ENCODE measurements around the gene SCAMP3. TPM values are rescaled to one million over a fixed set of nuclear protein-coding genes. Genes with fewer than 3 reads are reported as not detected.

Gene SCAMP3
- total RNA-seq, 1 experiment from 2014 or later: 80.6 TPM

GRCh38 chr1:155272466-155273342, 10.5 kb upstream of the SCAMP3 start:
- intact Hi-C loops (cut with micrococcal nuclease): no loop called here
- TSS peak; percentile 54 for BruUV-seq (replicated peaks)
- Mint-ChIP-seq H3K27me3 (ENCODE audit: insufficient read depth, unreplicated experiment) (no peaks in the 10 kb centered on the region), H3K9me3 (ENCODE audit: unreplicated experiment) (no peaks in the 10 kb centered on the region), H3K4me1 (ENCODE audit: insufficient read depth, unreplicated experiment) (peaks cover 14% of the 10 kb centered on the region), H3K4me3 (ENCODE audit: unreplicated experiment) (peak overlapping the region; percentile 85), H3K36me3 (ENCODE audit: insufficient read depth, unreplicated experiment) (peaks cover 55% of the 10 kb centered on the region), H3K27ac (ENCODE audit: low read depth, unreplicated experiment) (peak overlapping the region; percentile 29)
- POLR2A ChIA-PET: interaction anchor here (0.6 to 5.6 kb wide), 26 partner anchors 10 to 1010 kb away, joined by 3 to 98 read pairs (median 4); partner anchors contain the start of genes ENTREP3, FDPS, RUSC1 and SCAMP3
- TF ChIP-seq, protein P1, sequence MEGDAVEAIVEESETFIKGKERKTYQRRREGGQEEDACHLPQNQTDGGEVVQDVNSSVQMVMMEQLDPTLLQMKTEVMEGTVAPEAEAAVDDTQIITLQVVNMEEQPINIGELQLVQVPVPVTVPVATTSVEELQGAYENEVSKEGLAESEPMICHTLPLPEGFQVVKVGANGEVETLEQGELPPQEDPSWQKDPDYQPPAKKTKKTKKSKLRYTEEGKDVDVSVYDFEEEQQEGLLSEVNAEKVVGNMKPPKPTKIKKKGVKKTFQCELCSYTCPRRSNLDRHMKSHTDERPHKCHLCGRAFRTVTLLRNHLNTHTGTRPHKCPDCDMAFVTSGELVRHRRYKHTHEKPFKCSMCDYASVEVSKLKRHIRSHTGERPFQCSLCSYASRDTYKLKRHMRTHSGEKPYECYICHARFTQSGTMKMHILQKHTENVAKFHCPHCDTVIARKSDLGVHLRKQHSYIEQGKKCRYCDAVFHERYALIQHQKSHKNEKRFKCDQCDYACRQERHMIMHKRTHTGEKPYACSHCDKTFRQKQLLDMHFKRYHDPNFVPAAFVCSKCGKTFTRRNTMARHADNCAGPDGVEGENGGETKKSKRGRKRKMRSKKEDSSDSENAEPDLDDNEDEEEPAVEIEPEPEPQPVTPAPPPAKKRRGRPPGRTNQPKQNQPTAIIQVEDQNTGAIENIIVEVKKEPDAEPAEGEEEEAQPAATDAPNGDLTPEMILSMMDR (IDR thresholded peaks at IDR 0.05; ENCODE audit: unreplicated experiment): no peak
- peak; percentile 56 for DNase-seq (ENCODE audit: unreplicated experiment)
- CTCF ChIA-PET: interaction anchor here (0.6 to 14.5 kb wide), 8 partner anchors 11 to 841 kb away, joined by 3 to 238 read pairs (median 4); partner anchors contain the start of genes ENTREP3 and SCAMP3

DNA sequence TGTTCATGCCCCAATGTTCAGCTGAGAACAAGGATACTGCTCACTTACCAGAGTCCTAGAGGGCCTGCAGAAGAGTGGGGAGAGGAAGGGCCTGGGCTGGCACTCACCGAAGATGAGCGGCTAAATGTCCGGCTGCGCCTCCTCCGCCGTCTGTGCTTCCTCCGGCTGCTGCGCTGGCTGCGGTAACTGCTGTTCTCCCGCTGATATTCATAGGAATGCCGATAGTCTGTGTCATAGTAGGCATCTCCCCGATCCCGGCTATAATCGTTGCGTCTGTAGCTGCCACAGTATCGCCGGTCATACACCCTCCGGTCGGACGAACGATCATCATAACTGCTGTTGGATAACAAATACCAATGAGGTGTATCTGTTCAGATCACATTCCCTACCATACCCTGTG, 7.2 kb upstream of the SCAMP3 start:
- Mint-ChIP-seq H3K27ac (ENCODE audit: low read depth, unreplicated experiment) (no peak overlapping the region), H3K4me3 (ENCODE audit: unreplicated experiment) (no peak overlapping the region), H3K9me3 (ENCODE audit: unreplicated experiment) (no peaks in the 10 kb centered on the region), H3K27me3 (ENCODE audit: insufficient read depth, unreplicated experiment) (no peaks in the 10 kb centered on the region), H3K4me1 (ENCODE audit: insufficient read depth, unreplicated experiment) (peaks cover 14% of the 10 kb centered on the region), H3K36me3 (ENCODE audit: insufficient read depth, unreplicated experiment) (peaks cover 81% of the 10 kb centered on the region)
- POLR2A ChIA-PET: interaction anchor here (0.6 to 0.9 kb wide), 3 partner anchors 9 to 712 kb away, joined by 3 to 4 read pairs (median 3); no protein-coding TSS in a partner anchor
- intact Hi-C loops (cut with micrococcal nuclease): no loop called here
- no peak for DNase-seq (ENCODE audit: unreplicated experiment)
- CTCF ChIA-PET: interaction anchor here (0.5 to 14.5 kb wide), 3 partner anchors 9 to 94 kb away, joined by 3 to 238 read pairs (median 4); partner anchors contain the start of gene ENTREP3
- BruUV-seq (replicated peaks): no TSS peak
- TF ChIP-seq, protein P1 (IDR thresholded peaks at IDR 0.05; ENCODE audit: unreplicated experiment): no peak

DNA sequence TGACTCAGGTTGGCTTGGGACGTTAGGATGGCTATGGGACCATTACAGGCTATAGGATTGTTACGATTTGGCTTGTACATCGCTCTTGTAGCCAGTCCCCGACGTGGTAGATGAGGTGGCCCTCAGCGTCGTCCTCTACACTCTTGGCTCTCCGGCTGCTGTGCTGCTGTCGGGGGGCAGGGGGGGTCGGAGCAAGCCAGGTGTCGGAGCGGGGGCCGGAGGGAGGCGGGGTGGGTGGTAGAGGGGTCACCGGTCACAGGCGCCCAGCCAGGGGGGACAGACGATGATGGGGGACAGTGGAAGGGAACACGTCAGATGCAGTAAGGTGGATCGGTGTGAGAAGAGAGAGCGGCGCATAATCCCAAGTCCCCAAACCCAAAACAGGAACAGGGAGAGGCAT, 6.5 kb upstream of the SCAMP3 start:
- H3K27me3 Mint-ChIP-seq (ENCODE audit: insufficient read depth, unreplicated experiment): no peaks in the 10 kb centered on the region
- no peak overlapping the region for H3K27ac Mint-ChIP-seq (ENCODE audit: low read depth, unreplicated experiment)
- BruUV-seq (replicated peaks): no TSS peak
- intact Hi-C loops (cut with micrococcal nuclease): no loop called here
- peaks cover 89% of the 10 kb centered on the region for H3K36me3 Mint-ChIP-seq (ENCODE audit: insufficient read depth, unreplicated experiment)
- DNase-seq (ENCODE audit: unreplicated experiment): no peak
- TF ChIP-seq, protein P1 (IDR thresholded peaks at IDR 0.05; ENCODE audit: unreplicated experiment): no peak
- CTCF ChIA-PET: interaction anchor here (0.6 to 14.5 kb wide), 2 partner anchors 17 to 93 kb away, joined by 3 to 238 read pairs; partner anchors contain the start of gene ENTREP3
- H3K4me3 Mint-ChIP-seq (ENCODE audit: unreplicated experiment): no peak overlapping the region
- peaks cover 14% of the 10 kb centered on the region for H3K4me1 Mint-ChIP-seq (ENCODE audit: insufficient read depth, unreplicated experiment)
- no peaks in the 10 kb centered on the region for H3K9me3 Mint-ChIP-seq (ENCODE audit: unreplicated experiment)
- POLR2A ChIA-PET: interaction anchor here (0.6 to 0.7 kb wide), 2 partner anchors 134 to 674 kb away, joined by 3 read pairs; no protein-coding TSS in a partner anchor

GRCh38 chr1:155267373-155267772, 5.2 kb upstream of the SCAMP3 start:
- peaks cover 93% of the 10 kb centered on the region for H3K36me3 Mint-ChIP-seq (ENCODE audit: insufficient read depth, unreplicated experiment)
- no TSS peak for BruUV-seq (replicated peaks)
- no peak overlapping the region for H3K27ac Mint-ChIP-seq (ENCODE audit: low read depth, unreplicated experiment)
- intact Hi-C loops (cut with micrococcal nuclease): no loop called here
- no peaks in the 10 kb centered on the region for H3K9me3 Mint-ChIP-seq (ENCODE audit: unreplicated experiment)
- H3K4me3 Mint-ChIP-seq (ENCODE audit: unreplicated experiment): no peak overlapping the region
- no peaks in the 10 kb centered on the region for H3K27me3 Mint-ChIP-seq (ENCODE audit: insufficient read depth, unreplicated experiment)
- TF ChIP-seq, protein P1 (IDR thresholded peaks at IDR 0.05; ENCODE audit: unreplicated experiment): no peak
- ChIA-PET CTCF (interaction anchor here (0.7 to 14.5 kb wide), 6 partner anchors 9 to 325 kb away, joined by 3 to 238 read pairs (median 8); partner anchors contain the start of gene ENTREP3), POLR2A (interaction anchor here (1.1 to 3.0 kb wide), 5 partner anchors 11 to 57 kb away, joined by 3 to 10 read pairs (median 4); partner anchors contain the start of genes ENTREP3 and FDPS)
- no peak for DNase-seq (ENCODE audit: unreplicated experiment)
- H3K4me1 Mint-ChIP-seq (ENCODE audit: insufficient read depth, unreplicated experiment): peaks cover 8% of the 10 kb centered on the region
